ENCODE data around the gene MMEL1. TPM values are rescaled to one million over a fixed set of nuclear protein-coding genes. Genes with fewer than 3 reads are reported as not detected.

The MMEL1 gene
- total and polyA plus RNA-seq, 2 experiments from 2014 or later: 0.57 to 0.90 TPM

DNA sequence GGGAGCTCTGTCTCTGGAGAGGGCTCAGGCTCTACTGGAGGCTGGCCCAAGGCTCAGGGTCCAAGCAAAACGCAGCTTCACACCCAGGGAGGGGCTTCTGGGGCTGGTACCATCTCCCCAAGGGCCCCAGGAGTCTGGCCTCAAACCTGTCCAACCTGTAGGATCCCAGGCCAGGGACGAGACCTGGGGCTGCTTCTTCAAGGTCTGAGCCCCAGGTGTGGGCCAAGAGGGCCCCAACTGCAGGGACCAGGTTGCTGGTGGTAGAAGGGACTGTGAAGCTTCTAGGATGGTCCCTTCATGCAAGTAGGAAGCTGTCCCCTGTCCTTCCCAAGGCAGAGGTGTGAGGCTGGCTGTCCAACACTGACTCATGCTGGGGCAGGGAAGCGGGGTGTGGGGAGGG, 7.8 kb upstream of the MMEL1 start:
- no peak for TF ChIP-seq STAT1 (IDR thresholded peaks at IDR 0.05; ENCODE audit: unreplicated experiment)
- TF ChIP-seq, protein P1, sequence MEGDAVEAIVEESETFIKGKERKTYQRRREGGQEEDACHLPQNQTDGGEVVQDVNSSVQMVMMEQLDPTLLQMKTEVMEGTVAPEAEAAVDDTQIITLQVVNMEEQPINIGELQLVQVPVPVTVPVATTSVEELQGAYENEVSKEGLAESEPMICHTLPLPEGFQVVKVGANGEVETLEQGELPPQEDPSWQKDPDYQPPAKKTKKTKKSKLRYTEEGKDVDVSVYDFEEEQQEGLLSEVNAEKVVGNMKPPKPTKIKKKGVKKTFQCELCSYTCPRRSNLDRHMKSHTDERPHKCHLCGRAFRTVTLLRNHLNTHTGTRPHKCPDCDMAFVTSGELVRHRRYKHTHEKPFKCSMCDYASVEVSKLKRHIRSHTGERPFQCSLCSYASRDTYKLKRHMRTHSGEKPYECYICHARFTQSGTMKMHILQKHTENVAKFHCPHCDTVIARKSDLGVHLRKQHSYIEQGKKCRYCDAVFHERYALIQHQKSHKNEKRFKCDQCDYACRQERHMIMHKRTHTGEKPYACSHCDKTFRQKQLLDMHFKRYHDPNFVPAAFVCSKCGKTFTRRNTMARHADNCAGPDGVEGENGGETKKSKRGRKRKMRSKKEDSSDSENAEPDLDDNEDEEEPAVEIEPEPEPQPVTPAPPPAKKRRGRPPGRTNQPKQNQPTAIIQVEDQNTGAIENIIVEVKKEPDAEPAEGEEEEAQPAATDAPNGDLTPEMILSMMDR (conservative IDR thresholded peaks at IDR 0.05; ENCODE audit: low read depth in 2 of 2): no peak
- TF ChIP-seq, protein P2, sequence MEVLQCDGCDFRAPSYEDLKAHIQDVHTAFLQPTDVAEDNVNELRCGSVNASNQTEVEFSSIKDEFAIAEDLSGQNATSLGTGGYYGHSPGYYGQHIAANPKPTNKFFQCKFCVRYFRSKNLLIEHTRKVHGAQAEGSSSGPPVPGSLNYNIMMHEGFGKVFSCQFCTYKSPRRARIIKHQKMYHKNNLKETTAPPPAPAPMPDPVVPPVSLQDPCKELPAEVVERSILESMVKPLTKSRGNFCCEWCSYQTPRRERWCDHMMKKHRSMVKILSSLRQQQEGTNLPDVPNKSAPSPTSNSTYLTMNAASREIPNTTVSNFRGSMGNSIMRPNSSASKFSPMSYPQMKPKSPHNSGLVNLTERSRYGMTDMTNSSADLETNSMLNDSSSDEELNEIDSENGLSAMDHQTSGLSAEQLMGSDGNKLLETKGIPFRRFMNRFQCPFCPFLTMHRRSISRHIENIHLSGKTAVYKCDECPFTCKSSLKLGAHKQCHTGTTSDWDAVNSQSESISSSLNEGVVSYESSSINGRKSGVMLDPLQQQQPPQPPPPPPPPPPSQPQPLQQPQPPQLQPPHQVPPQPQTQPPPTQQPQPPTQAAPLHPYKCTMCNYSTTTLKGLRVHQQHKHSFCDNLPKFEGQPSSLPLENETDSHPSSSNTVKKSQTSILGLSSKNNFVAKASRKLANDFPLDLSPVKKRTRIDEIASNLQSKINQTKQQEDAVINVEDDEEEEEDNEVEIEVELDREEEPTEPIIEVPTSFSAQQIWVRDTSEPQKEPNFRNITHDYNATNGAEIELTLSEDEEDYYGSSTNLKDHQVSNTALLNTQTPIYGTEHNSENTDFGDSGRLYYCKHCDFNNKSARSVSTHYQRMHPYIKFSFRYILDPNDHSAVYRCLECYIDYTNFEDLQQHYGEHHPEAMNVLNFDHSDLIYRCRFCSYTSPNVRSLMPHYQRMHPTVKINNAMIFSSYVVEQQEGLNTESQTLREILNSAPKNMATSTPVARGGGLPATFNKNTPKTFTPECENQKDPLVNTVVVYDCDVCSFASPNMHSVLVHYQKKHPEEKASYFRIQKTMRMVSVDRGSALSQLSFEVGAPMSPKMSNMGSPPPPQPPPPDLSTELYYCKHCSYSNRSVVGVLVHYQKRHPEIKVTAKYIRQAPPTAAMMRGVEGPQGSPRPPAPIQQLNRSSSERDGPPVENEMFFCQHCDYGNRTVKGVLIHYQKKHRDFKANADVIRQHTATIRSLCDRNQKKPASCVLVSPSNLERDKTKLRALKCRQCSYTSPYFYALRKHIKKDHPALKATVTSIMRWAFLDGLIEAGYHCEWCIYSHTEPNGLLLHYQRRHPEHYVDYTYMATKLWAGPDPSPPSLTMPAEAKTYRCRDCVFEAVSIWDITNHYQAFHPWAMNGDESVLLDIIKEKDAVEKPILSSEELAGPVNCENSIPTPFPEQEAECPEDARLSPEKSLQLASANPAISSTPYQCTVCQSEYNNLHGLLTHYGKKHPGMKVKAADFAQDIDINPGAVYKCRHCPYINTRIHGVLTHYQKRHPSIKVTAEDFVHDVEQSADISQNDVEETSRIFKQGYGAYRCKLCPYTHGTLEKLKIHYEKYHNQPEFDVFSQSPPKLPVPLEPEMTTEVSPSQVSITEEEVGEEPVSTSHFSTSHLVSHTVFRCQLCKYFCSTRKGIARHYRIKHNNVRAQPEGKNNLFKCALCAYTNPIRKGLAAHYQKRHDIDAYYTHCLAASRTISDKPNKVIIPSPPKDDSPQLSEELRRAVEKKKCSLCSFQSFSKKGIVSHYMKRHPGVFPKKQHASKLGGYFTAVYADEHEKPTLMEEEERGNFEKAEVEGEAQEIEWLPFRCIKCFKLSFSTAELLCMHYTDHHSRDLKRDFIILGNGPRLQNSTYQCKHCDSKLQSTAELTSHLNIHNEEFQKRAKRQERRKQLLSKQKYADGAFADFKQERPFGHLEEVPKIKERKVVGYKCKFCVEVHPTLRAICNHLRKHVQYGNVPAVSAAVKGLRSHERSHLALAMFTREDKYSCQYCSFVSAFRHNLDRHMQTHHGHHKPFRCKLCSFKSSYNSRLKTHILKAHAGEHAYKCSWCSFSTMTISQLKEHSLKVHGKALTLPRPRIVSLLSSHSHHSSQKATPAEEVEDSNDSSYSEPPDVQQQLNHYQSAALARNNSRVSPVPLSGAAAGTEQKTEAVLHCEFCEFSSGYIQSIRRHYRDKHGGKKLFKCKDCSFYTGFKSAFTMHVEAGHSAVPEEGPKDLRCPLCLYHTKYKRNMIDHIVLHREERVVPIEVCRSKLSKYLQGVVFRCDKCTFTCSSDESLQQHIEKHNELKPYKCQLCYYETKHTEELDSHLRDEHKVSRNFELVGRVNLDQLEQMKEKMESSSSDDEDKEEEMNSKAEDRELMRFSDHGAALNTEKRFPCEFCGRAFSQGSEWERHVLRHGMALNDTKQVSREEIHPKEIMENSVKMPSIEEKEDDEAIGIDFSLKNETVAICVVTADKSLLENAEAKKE (CRISPR knock-in tag; IDR thresholded peaks at IDR 0.05): no peak
- TF ChIP-seq, protein P3, sequence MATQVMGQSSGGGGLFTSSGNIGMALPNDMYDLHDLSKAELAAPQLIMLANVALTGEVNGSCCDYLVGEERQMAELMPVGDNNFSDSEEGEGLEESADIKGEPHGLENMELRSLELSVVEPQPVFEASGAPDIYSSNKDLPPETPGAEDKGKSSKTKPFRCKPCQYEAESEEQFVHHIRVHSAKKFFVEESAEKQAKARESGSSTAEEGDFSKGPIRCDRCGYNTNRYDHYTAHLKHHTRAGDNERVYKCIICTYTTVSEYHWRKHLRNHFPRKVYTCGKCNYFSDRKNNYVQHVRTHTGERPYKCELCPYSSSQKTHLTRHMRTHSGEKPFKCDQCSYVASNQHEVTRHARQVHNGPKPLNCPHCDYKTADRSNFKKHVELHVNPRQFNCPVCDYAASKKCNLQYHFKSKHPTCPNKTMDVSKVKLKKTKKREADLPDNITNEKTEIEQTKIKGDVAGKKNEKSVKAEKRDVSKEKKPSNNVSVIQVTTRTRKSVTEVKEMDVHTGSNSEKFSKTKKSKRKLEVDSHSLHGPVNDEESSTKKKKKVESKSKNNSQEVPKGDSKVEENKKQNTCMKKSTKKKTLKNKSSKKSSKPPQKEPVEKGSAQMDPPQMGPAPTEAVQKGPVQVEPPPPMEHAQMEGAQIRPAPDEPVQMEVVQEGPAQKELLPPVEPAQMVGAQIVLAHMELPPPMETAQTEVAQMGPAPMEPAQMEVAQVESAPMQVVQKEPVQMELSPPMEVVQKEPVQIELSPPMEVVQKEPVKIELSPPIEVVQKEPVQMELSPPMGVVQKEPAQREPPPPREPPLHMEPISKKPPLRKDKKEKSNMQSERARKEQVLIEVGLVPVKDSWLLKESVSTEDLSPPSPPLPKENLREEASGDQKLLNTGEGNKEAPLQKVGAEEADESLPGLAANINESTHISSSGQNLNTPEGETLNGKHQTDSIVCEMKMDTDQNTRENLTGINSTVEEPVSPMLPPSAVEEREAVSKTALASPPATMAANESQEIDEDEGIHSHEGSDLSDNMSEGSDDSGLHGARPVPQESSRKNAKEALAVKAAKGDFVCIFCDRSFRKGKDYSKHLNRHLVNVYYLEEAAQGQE (IDR thresholded peaks at IDR 0.05; ENCODE audit: unreplicated experiment): no peak
- TF ChIP-seq JUNB (IDR thresholded peaks at IDR 0.05; ENCODE audit: unreplicated experiment): no peak
- TF ChIP-seq POLR2AphosphoS5 (IDR thresholded peaks at IDR 0.05; ENCODE audit: low read depth): no peak
- no peak for TF ChIP-seq EZH2 (IDR thresholded peaks at IDR 0.05; ENCODE audit: low read depth, unreplicated experiment)
- no peak for TF ChIP-seq EZH2phosphoT487 (IDR thresholded peaks at IDR 0.05; ENCODE audit: unreplicated experiment)
- no peak for TF ChIP-seq NANOG (IDR thresholded peaks at IDR 0.05; ENCODE audit: borderline replicate concordance)
- TF ChIP-seq ZNF114 (CRISPR knock-in tag; IDR thresholded peaks at IDR 0.05): no peak
- TF ChIP-seq, protein P4, sequence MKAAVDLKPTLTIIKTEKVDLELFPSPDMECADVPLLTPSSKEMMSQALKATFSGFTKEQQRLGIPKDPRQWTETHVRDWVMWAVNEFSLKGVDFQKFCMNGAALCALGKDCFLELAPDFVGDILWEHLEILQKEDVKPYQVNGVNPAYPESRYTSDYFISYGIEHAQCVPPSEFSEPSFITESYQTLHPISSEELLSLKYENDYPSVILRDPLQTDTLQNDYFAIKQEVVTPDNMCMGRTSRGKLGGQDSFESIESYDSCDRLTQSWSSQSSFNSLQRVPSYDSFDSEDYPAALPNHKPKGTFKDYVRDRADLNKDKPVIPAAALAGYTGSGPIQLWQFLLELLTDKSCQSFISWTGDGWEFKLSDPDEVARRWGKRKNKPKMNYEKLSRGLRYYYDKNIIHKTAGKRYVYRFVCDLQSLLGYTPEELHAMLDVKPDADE (IDR thresholded peaks at IDR 0.05): no peak
- TF ChIP-seq CREB1 (CRISPR knock-in tag; IDR thresholded peaks at IDR 0.05; ENCODE audit: low read depth): no peak
- no peak for TF ChIP-seq ZNF331 (CRISPR knock-in tag; IDR thresholded peaks at IDR 0.05; ENCODE audit: low read depth)
- H3K27ac ChIP-seq (ENCODE audit: low read depth): no peak overlapping the region
- no peak for DNase-seq (ENCODE audit: low spot score)
- peaks cover 33% of the 10 kb centered on the region for H3K9me3 Mint-ChIP-seq
- H3K27ac Mint-ChIP-seq: no peak overlapping the region
- no peak overlapping the region for H3K4me2 ChIP-seq
- peaks cover 22% of the 10 kb centered on the region for H3K27me3 ChIP-seq (ENCODE audit: insufficient read depth)
- H4K20me1 ChIP-seq (replicated peaks; ENCODE audit: insufficient read depth): 0 out of 2 replicates have a peak, but pooled peaks cover 2% of the 10 kb centered on the region
- H3K4me1 ChIP-seq (ENCODE audit: insufficient read depth): no peaks in the 10 kb centered on the region; the same call in 1 of the 2 replicates
- H3K9me2 ChIP-seq (ENCODE audit: insufficient read depth): no peaks in the 10 kb centered on the region
- H3K36me3 Mint-ChIP-seq (ENCODE audit: low read depth): peaks cover 17% of the 10 kb centered on the region
- H2AFZ ChIP-seq: no peak overlapping the region
- no peaks in the 10 kb centered on the region for H3F3A ChIP-seq (replicated peaks; ENCODE audit: low read depth)
- H3K36me3 ChIP-seq (ENCODE audit: insufficient read depth): no peaks in the 10 kb centered on the region
- peaks cover 2% of the 10 kb centered on the region; the same call in 1 of the 3 replicates for H3K4me1 Mint-ChIP-seq
- peaks cover 28% of the 10 kb centered on the region for H3K27me3 Mint-ChIP-seq (ENCODE audit: insufficient read depth, low read depth, poor library complexity)
- no peak for ATAC-seq
- no peak overlapping the region for H3K4me3 ChIP-seq
- H3K4me3 Mint-ChIP-seq: no peak overlapping the region
- H3K79me2 ChIP-seq (replicated peaks; ENCODE audit: insufficient read depth): no peaks in the 10 kb centered on the region

Data from GM23338 (cell line).